ENCODE results near the gene FSTL4.

DNA sequence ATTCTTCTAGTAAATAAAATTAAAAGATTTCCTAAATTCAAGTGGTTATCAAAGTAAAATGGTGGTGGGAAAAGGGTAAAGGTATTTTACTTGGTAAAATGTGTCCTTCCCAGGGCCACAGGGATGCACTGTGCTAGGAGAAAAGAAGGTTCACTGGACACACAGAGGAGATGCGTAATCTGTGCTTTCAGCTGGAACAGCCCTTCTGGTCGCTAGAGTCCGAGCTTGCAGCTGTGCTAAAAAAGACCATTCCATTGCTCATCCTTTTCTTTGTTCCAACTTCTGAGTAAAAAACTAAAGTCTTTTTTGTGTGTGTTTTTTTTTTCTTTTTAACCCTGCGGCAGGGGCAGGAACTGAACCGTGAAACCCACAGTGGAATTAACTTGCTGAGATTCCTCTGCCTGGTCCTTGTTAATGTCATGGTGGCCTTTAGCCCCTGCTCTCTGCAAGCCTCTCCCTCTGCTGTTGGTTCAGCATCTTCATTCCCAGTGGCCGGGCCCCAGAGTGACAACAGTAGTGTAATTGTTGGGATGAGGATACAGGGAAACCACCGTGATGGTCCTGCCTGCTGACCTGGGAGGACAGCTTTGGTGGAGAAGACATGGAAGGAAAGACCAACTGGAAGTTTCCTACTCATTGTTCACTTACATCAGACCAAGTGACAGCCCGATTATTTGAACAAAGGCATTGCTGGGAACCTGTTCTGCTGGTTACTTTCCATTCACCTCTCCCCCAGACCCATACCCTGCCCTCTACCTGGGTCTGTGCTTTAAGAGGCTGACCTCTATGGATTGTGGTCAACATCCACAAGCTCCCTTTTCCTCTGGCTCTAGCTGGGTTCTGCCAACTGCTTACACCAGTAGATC is 31.9 kb upstream of the FSTL4 start:
- TF ChIP-seq, protein P1, sequence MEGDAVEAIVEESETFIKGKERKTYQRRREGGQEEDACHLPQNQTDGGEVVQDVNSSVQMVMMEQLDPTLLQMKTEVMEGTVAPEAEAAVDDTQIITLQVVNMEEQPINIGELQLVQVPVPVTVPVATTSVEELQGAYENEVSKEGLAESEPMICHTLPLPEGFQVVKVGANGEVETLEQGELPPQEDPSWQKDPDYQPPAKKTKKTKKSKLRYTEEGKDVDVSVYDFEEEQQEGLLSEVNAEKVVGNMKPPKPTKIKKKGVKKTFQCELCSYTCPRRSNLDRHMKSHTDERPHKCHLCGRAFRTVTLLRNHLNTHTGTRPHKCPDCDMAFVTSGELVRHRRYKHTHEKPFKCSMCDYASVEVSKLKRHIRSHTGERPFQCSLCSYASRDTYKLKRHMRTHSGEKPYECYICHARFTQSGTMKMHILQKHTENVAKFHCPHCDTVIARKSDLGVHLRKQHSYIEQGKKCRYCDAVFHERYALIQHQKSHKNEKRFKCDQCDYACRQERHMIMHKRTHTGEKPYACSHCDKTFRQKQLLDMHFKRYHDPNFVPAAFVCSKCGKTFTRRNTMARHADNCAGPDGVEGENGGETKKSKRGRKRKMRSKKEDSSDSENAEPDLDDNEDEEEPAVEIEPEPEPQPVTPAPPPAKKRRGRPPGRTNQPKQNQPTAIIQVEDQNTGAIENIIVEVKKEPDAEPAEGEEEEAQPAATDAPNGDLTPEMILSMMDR (IDR thresholded peaks at IDR 0.05), result no peak
- TF ChIP-seq EP300 (IDR thresholded peaks at IDR 0.05), result no peak
- no peak for TF ChIP-seq POLR2A (IDR thresholded peaks at IDR 0.05)

All from ovary (tissue), 3 donors.